Spleen (tissue), 3 donors: ENCODE data around the gene ZNF177.

Source experiments
- POLR2A ChIP-seq, 3 donors: fragments of 450-650 bp; IDR thresholded peaks; one replicate each; pipeline ENCODE4 v1.5.1; 2017; ENCODE audit warnings: antibody characterized with exemption in 3 of 3, mild to moderate bottlenecking in 1 of 3
- POLR2AphosphoS5 ChIP-seq, 3 donors: sonication (generic); formaldehyde crosslinking; IDR thresholded peaks; one replicate each; pipeline ENCODE4 v1.5.1; 2017; ENCODE audit warnings: antibody characterized with exemption in 3 of 3

GRCh38 chr19:9362905-9363304 lies at the start of gene ZNF177:
- TF ChIP-seq POLR2A (IDR thresholded peaks at IDR 0.05) = no peak
- peak in 2 of 3 donors; percentile 25 to 44 for TF ChIP-seq POLR2AphosphoS5 (IDR thresholded peaks at IDR 0.05)
